ENCODE measurements around the gene KRTAP3-3.

KRTAP3-3 gene

DNA sequence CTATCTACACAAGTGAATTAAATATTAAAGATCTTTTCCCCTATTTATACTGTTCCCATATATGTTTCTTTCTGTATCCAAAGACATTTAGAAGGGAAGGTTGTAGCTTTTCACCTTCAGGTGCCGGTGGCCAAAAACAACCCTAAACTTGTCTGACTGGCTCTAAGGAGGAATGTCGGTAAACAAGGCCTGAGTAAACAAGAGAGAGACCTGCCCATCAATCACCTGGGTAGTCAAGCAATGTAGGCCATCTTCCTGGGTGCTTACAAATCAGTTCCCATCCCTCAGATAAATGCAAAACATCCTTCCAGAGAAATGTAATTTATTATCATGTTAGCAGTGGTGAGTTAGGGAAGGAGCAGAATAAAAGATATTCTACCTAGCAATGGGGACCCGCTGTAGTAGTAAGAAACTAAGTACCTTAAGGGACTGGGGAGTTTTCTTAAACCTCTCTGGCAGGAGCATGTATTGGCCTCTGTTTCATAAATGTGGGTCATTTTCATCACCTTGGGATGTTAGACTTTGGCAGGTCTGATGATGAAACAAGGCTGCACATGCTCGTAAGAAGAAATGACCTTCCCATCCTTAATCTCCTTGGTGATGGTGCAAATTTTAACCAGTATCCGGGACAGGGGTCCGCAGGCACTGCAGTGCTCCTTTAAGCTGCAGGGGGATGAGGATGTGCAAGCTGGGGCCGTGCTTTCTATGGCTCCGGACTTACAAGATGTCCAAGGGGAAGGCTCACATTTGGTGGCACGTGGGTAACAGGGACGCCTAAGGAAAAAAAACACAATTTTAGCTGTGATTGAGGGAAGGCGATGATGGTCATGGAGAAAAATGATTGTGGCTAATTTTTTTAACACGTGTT is 35.6 kb downstream of the KRTAP3-3 start:
- no peak for DNase-seq (ENCODE audit: low spot score)

DNA sequence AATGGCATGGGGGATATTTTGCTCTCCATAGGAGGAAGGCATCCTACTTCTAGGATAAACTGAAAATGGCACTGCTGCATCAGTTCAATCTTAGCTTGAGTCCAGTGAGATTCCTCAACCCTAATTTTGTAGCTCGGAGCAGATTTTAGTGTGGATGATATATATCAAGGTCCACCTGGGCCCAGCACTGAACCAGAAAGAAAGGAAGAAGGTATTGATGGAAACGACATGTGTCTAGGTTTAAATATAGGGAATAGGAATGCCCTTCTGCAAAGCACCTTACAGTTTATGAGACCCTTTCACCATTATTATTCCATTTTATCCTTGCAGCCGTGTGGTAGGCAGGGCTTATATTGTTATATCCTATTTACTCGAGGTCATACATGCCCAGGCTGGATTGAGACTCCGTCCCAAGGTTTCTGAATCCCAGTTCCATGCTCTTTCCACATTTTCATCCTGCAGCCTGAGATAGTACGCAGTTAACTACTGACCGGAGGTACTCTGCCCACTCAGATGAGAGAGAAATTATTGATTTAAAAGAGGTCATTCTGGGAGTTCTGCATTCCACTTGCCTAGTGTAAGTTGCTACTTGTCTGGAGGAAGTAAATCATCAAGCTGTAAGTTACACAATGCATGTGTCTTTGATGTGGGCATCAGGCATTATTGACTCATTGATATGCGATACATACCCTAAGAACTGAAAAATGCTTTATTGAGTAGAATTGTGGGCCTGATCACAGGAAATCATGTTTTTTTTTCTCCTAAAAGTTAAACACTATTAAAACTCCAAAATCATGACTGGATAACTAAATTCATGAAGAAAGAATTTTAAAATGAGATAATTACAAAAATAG is 37.3 kb downstream of the KRTAP3-3 start:
- no peak for DNase-seq (ENCODE audit: low spot score)

DNA sequence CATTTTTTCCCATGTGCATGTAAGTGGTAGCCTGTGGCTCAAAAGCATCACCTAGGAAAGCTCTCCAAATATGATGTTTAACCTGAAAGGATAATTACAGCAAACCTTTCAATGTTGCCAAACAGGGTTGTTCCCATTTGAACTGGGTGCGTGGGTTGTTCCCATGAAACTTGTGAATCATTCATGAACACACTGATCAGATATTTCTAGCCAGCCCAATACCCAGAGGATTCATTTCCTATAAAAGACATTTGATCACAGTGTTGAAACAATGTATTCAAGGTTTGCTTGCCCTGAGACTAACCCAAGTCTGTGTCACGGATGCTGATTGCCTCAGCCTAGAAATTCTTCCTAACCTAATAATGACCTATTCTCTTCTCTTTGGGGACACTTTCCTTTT is 40.1 kb downstream of the KRTAP3-3 start:
- DNase-seq (ENCODE audit: low spot score), result no peak

DNA sequence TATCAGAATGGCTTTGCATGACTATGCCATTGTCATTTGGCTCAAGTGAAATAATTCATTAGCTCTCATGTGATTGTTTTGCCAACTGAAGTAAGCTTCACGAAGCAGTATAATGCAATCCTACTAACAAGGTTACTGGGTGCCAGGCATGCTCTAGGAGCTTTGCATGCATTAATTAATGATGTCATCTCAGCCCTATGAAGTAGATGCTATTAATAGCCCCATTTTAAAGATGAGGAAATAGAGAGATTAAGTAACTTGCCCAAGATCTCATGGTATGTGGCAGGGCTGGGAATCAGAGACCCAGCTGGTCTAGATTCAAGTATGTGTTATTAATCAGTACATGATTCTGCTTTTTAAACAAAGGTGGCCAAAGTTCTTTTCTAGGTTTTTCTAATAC is 41.3 kb downstream of the KRTAP3-3 start:
- no peak for DNase-seq (ENCODE audit: low spot score)

DNA sequence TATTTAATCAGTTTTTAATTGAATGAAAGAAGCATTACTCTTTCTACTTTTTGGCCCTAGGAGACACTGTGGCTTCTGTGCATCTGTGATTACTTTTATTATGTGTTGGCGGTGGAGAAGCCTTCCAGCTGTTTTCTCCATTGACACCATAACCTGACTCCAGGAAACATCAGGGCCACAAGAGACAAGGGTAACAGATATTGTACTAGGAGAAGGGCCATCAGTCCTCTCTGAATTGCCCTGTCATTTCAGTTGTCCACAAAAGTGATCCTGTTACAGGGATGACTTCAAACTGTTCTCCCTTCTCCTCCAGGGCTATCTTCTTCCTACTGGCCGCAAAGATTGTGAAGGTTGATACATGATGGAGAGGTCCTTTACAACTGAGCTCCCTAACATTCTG is 41.8 kb downstream of the KRTAP3-3 start:
- DNase-seq (ENCODE audit: low spot score), result no peak

DNA sequence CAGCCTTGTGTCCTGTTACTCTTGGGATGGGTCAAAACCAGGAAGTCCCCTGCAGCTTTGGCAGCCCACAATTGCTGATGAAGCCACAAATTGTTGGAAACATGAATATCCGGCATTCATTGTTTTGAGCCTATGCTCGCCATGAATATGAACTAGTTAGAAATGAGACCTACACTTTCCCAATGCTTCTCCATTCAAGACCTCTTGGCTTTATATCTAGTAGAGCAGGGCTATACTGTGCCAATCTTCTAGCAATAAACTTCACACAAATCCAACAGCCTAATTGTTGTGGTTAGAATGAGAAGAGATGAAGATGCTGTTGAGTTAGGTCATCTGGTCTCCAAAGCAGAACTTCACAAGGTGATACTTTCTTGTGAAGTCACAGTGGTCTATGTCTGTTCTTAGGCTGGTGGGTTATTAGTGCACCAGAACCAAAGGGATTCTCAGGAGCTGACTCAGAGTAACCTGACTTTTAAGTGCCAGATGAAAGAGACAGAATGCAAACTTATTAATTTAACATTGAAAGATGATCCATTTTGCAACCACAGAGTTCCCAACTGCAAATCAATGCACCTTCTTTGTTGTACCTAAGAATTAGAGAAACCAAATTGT is 42.8 kb downstream of the KRTAP3-3 start:
- DNase-seq (ENCODE audit: low spot score), result no peak

DNA sequence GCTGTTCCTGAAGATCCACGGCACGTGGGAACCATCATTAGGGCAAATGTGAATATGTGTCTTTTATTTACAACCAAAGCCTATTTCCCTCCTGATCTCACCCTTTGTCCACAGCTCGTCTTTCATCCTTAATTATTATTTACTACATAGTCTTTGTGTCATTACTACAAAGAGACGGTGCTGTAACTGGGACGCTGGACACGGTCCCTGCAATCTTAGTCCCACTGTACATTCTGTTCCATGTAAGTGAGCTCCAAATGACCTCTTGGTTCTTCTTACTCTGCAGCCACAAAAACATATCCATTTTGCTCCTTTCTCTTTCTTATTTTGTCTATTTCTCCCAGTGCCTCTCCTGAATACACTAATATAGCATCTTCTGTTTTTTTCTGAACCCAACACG is 43.8 kb downstream of the KRTAP3-3 start:
- no peak for DNase-seq (ENCODE audit: low spot score)

DNA sequence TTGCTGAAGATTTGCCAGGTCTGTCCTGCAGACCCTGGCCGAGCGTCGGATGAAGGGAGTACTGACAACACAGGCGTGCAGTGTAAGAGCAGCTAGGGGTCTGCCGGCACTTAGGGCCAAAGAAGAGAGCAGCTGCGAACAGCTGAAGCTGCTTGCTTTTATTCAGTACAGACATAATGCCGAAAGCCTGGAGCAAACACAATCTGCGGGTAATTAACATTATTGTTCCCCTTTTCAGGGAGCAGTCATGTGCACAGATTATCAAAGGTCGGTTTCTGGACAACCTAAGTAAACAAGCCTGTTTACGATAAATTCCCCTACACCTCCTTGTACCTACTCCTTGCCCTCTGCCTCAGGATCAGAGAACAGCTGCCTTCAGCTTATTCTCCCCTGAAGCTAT is 44.5 kb downstream of the KRTAP3-3 start:
- DNase-seq (ENCODE audit: low spot score), result no peak

DNA sequence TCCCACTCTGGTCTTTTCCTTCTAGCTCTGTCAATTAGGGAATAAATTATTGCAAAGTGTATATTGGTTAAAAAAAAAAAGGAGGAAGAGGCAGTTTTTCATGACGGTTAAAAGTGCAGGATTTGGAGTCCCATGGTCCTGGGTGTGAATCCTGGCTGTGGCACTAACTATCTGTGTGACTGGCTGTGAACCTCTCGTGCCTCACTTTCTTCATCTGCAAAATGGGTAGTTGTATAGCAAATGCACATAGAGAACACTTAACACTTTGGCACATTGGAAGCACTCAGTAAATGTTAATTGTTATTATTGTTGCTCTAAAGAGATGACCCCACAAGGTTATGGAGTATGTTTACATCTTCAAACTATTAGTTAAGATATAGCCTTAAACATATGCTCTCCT is 46.0 kb downstream of the KRTAP3-3 start:
- no peak for DNase-seq (ENCODE audit: low spot score)

DNA sequence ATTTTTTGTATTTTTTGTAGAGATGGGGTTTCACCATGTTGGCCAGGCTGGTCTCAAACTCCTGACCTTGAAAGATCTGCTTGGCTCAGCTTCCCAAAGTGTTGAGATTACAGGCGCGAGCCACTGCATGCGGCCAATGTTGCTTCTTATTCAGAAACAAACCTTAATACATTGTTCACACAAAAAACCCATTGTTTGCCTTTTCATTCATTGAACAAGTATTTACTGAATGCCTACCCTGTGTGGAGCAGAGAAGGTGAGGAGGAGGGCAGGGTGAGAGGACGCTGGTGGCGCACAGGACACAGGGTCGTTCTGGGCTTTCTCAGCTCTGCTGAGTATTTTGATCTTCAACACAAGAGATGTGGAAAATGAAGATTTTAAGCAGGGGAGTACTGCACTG is 48.5 kb downstream of the KRTAP3-3 start:
- no peak for DNase-seq (ENCODE audit: low spot score)

DNA sequence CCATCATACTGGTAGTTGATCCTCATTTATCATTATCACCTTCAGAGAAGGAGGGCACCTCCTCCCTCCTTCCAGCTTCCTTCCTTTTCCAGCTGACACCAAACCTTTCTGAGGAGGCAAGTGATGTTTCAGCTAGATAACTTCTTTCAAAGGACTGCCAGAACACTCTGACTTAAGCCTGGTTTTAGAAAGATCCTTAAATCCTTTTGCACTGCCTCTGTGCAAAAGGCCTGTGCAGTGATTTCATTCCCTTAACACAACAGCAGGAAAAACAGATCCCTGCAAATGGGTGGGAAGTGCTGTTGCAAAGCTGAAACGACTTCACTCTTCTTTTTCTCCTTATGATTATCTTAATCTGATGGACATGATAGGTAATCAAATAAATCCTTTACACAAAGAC is 49.4 kb downstream of the KRTAP3-3 start:
- no peak for DNase-seq (ENCODE audit: low spot score)

Measured in CD4-positive, alpha-beta T cell treated with Interleukin-2 at 100 ng/mL for 4 hours (primary cell).